ENCODE results near the gene CNPY4. TPM values are rescaled to one million over a fixed set of nuclear protein-coding genes. Genes with fewer than 3 reads are reported as not detected.

Gene CNPY4
- polyA plus RNA-seq, 1 donor from 2014 or later: 35.8 TPM

- no peak overlapping the region for H2AFZ ChIP-seq (ENCODE audit: low read depth, low read length)
- H3K9ac ChIP-seq (ENCODE audit: low read length): no peak overlapping the region
- H3K4me3 ChIP-seq (ENCODE audit: low read length): no peak overlapping the region
- H3K4me2 ChIP-seq (ENCODE audit: low read length): no peak overlapping the region
- no peak for TF ChIP-seq SMC3 (conservative IDR thresholded peaks at IDR 0.05; ENCODE audit: poor library complexity)
- no peak for TF ChIP-seq TAF1 (IDR thresholded peaks at IDR 0.05; ENCODE audit: low read depth)
- no peak for TF ChIP-seq EP300 (conservative IDR thresholded peaks at IDR 0.05; ENCODE audit: poor library complexity, severe bottlenecking)
- no peak for TF ChIP-seq REST (IDR thresholded peaks at IDR 0.05; ENCODE audit: borderline replicate concordance)
- no peak for TF ChIP-seq RAD21 (conservative IDR thresholded peaks at IDR 0.05)
- TF ChIP-seq MXI1 (conservative IDR thresholded peaks at IDR 0.05; ENCODE audit: poor library complexity, severe bottlenecking): no peak
- no peak for TF ChIP-seq CTCF (IDR thresholded peaks at IDR 0.05; ENCODE audit: poor library complexity, severe bottlenecking)
- TF ChIP-seq POLR2AphosphoS5 (IDR thresholded peaks at IDR 0.05): no peak
- TF ChIP-seq EZH2 (IDR thresholded peaks at IDR 0.05; ENCODE audit: borderline replicate concordance, insufficient read depth, low read length, poor library complexity, severe bottlenecking): no peak
- H3K27ac ChIP-seq (ENCODE audit: low read length): no peak overlapping the region
- no peaks in the 10 kb centered on the region for H3K9me3 ChIP-seq (ENCODE audit: low read length)
- H4K20me1 ChIP-seq (ENCODE audit: insufficient read depth): no peaks in the 10 kb centered on the region
- H3K36me3 ChIP-seq (ENCODE audit: insufficient read depth, low read length): no peaks in the 10 kb centered on the region
- H3K9me2 ChIP-seq (ENCODE audit: insufficient read depth, low read length): no peaks in the 10 kb centered on the region
- no peaks in the 10 kb centered on the region for H3K79me2 ChIP-seq (replicated peaks; ENCODE audit: insufficient read depth, low read length)
- H3F3A ChIP-seq (ENCODE audit: insufficient read depth, low read length, poor library complexity, severe bottlenecking): no peaks in the 10 kb centered on the region
- no peaks in the 10 kb centered on the region for H3K27me3 ChIP-seq (ENCODE audit: insufficient read depth, low read depth, low read length)
Measured at GRCh38 chr7:100106633-100107032, 12.8 kb upstream of the CNPY4 start.

GRCh38 chr7:100107125-100107737, 12.2 kb upstream of the CNPY4 start:
- Histone ChIP-seq H3K9me3 (ENCODE audit: low read length) (no peaks in the 10 kb centered on the region), H3K27ac (ENCODE audit: low read length) (no peak overlapping the region), H3F3A (ENCODE audit: insufficient read depth, low read length, poor library complexity, severe bottlenecking) (no peaks in the 10 kb centered on the region), H3K4me3 (ENCODE audit: low read length) (no peak overlapping the region), H3K27me3 (ENCODE audit: insufficient read depth, low read depth, low read length) (no peaks in the 10 kb centered on the region), H3K9me2 (ENCODE audit: insufficient read depth, low read length) (no peaks in the 10 kb centered on the region), H3K9ac (ENCODE audit: low read length) (no peak overlapping the region), H3K4me2 (ENCODE audit: low read length) (no peak overlapping the region), H3K79me2 (replicated peaks; ENCODE audit: insufficient read depth, low read length) (no peaks in the 10 kb centered on the region), H4K20me1 (ENCODE audit: insufficient read depth) (no peaks in the 10 kb centered on the region), H3K36me3 (ENCODE audit: insufficient read depth, low read length) (no peaks in the 10 kb centered on the region), H2AFZ (ENCODE audit: low read depth, low read length) (no peak overlapping the region)
- TF ChIP-seq POLR2AphosphoS5 (IDR thresholded peaks at IDR 0.05) (no peak), CTCF (IDR thresholded peaks at IDR 0.05; ENCODE audit: poor library complexity, severe bottlenecking) (no peak), REST (IDR thresholded peaks at IDR 0.05; ENCODE audit: borderline replicate concordance) (no peak), EP300 (conservative IDR thresholded peaks at IDR 0.05; ENCODE audit: poor library complexity, severe bottlenecking) (no peak), TAF1 (IDR thresholded peaks at IDR 0.05; ENCODE audit: low read depth) (no peak), EZH2 (IDR thresholded peaks at IDR 0.05; ENCODE audit: borderline replicate concordance, insufficient read depth, low read length, poor library complexity, severe bottlenecking) (no peak), SMC3 (conservative IDR thresholded peaks at IDR 0.05; ENCODE audit: poor library complexity) (no peak), MXI1 (conservative IDR thresholded peaks at IDR 0.05; ENCODE audit: poor library complexity, severe bottlenecking) (no peak), RAD21 (conservative IDR thresholded peaks at IDR 0.05) (no peak)
